ENCODE data around the gene TRMT2A.

DNA sequence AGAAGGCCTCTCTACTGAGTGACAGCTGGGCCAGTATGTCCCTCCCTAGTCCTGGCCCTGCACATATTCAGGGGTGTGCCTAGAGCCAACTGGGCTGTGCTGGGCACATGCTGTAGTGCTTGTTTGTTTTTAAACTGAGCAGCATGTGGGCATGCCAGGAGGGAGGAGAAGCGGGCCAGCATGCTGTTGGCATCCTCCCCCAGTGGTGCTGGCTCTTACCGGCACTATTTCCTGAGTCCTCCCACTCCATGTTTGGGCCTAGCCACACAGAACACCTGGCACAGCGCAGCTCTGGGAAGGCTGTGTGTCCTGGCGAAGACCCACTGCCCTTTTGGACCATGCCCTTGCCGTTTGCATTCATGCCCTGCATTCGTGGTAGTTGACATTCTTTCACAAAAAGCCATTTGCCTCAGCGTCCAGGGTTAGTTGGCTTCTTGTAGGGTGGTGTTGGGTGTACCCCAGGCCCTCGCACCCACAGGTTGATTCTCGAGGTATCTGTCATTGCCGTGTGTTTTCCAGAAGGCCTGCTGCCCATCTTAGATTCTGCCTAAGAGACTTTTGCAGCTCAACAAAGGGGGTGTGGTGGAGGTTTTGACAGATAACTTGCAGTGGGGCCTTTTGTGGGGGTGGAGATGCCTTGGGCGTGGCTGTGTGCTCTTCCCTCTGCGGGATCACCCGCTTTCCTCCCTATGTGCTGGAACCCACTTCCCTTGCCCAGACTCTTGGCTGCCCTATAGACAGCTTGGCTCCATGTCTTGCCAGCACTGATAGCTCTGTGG, 23.4 kb downstream of the TRMT2A start:
- TF ChIP-seq, protein P1, sequence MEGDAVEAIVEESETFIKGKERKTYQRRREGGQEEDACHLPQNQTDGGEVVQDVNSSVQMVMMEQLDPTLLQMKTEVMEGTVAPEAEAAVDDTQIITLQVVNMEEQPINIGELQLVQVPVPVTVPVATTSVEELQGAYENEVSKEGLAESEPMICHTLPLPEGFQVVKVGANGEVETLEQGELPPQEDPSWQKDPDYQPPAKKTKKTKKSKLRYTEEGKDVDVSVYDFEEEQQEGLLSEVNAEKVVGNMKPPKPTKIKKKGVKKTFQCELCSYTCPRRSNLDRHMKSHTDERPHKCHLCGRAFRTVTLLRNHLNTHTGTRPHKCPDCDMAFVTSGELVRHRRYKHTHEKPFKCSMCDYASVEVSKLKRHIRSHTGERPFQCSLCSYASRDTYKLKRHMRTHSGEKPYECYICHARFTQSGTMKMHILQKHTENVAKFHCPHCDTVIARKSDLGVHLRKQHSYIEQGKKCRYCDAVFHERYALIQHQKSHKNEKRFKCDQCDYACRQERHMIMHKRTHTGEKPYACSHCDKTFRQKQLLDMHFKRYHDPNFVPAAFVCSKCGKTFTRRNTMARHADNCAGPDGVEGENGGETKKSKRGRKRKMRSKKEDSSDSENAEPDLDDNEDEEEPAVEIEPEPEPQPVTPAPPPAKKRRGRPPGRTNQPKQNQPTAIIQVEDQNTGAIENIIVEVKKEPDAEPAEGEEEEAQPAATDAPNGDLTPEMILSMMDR (IDR thresholded peaks at IDR 0.05; ENCODE audit: borderline replicate concordance, extremely low read depth, low read length, poor library complexity, severe bottlenecking) = no peak
- TF ChIP-seq EZH2 (IDR thresholded peaks at IDR 0.05; ENCODE audit: borderline replicate concordance, low read depth, low read length, severe bottlenecking) = no peak
